GM19043 (cell line): ENCODE data around the gene SH3TC1.

Source experiments
- ATAC-seq: cut with Tn5 transposase; IDR thresholded peaks from one replicate; pipeline ENCODE4 v1.9.1; 2021; ENCODE audit warnings: low read depth; ENCODE audit not compliant: unreplicated experiment

The SH3TC1 gene

GRCh38 chr4:8257854-8258253, 58.8 kb downstream of the SH3TC1 start:
- ATAC-seq: no peak

GRCh38 chr4:8258552-8259212, 59.6 kb downstream of the SH3TC1 start:
- ATAC-seq: no peak

GRCh38 chr4:8259743-8260430, 60.8 kb downstream of the SH3TC1 start:
- ATAC-seq: no peak

GRCh38 chr4:8260656-8261111, 61.6 kb downstream of the SH3TC1 start:
- no peak for ATAC-seq

- ATAC-seq: no peak
Observed at GRCh38 chr4:8261851-8262535, 62.9 kb downstream of the SH3TC1 start.

GRCh38 chr4:8262637-8263322, 63.7 kb downstream of the SH3TC1 start:
- no peak for ATAC-seq

GRCh38 chr4:8263397-8263796, 64.3 kb downstream of the SH3TC1 start:
- ATAC-seq: no peak

- ATAC-seq: no peak
Observed at GRCh38 chr4:8264106-8264505, 65.0 kb downstream of the SH3TC1 start.

- ATAC-seq: no peak
Observed at GRCh38 chr4:8265171-8265929, 66.3 kb downstream of the SH3TC1 start.

- ATAC-seq: no peak
Observed at GRCh38 chr4:8266088-8266487, 67.0 kb downstream of the SH3TC1 start.

- ATAC-seq: no peak
Observed at GRCh38 chr4:8266508-8266907, 67.4 kb downstream of the SH3TC1 start.

- ATAC-seq: no peak
Observed at GRCh38 chr4:8267077-8267476, 68.0 kb downstream of the SH3TC1 start.

GRCh38 chr4:8268211-8268610, 69.1 kb downstream of the SH3TC1 start:
- ATAC-seq: no peak

GRCh38 chr4:8268901-8269534, 69.9 kb downstream of the SH3TC1 start:
- no peak for ATAC-seq

- no peak for ATAC-seq
Observed at GRCh38 chr4:8269535-8270417, 70.7 kb downstream of the SH3TC1 start, which contains the start of gene HTRA3. Gene HTRA3 (plus strand): TSS chr4:8269754. CDS start chr4:8269969, 215 bp downstream.

- no peak for ATAC-seq
Observed at GRCh38 chr4:8270418-8270771, 71.3 kb downstream of the SH3TC1 start.

GRCh38 chr4:8270912-8271815, 72.1 kb downstream of the SH3TC1 start:
- ATAC-seq: no peak

GRCh38 chr4:8271821-8272220, 72.7 kb downstream of the SH3TC1 start:
- ATAC-seq: no peak
